ENCODE measurements around the gene OR4K5.
"Not testable (repeated sequence)": the region's sequence is repeated elsewhere in the genome, so short reads cannot be mapped to it uniquely, and the experiment has no call there.

OR4K5 gene

DNA sequence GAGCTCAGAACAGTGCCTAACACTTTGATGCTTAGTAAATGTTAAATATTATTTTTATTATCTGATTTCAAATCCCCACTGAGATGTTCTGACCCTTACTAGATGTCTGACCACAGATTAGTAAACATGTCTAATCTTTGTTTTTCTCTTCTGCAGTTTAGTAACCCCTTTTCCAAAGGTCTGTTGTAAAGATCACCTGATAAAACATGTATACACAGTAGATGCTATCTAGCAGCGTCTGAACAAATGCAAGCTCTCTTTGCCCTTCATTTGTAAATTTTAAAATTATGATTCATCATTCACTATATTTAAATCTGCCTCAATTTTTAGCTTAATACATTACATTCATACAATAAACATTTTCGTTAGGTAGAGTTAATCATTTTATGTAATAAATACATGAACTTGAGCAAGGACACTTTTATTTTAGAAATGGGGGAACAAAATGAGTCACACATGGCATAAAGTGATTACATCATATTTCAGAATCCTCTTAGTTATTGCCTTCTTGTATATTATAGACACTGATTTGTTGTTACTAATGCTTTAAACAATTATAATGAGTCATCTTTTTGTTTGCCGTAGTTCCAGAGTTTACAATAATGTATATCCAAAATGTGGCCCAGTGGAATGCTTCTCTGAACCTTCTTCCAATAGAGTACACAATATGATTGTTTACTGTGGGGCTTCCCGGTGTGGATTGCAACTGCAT lies 1.7 kb upstream of the OR4K5 start:
- DNase-seq = no peak
- H3K9me3 ChIP-seq (ENCODE audit: severe bottlenecking) = no peaks in the 10 kb centered on the region

DNA sequence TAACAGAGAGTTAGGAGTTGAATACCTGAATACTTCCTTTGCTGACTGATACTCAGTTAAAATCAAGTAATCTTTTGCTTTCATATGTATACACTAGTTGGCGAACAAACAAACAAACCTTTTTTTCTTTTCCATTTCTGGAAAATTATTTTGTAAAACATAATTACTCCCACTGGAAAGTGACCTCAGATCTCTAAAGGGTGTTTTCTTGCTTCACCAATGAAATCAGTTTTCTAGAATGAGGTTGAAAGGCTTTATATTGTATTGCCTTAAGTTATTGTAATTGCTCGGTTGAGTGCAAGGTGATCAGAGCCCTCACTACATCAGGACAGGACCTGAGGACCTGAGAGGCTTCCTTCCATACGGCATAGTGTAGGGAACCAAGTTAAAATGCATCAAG lies 10.2 kb downstream of the OR4K5 start, which contains the start of gene OR4K1:
Gene OR4K1, plus strand, starts transcription at position 301 of the 400 bp plus-strand sequence. CDS start 4,750 bp downstream, outside the sequence.
- no peaks in the 10 kb centered on the region for H3K9me3 ChIP-seq (ENCODE audit: severe bottlenecking)
- H3K27ac ChIP-seq = no peak within 1 kb of the TSS
- TF ChIP-seq CTCF (IDR thresholded peaks at IDR 0.05; ENCODE audit: low read depth, low read length) = no peak

More for the DNA sequence above, 1.7 kb upstream of the OR4K5 start:
- Histone ChIP-seq H3K27ac (no peak overlapping the region), H3K36me3 (no peaks in the 10 kb centered on the region), H3K4me3 (ENCODE audit: low read depth, low read length) (no peak overlapping the region), H3K27me3 (ENCODE audit: insufficient read depth, low read depth, severe bottlenecking) (peaks cover 53% of the 10 kb centered on the region)
- TF ChIP-seq CTCF (IDR thresholded peaks at IDR 0.05; ENCODE audit: low read depth, low read length) = no peak

GRCh38 chr14:19941668-19942067 lies 21.3 kb downstream of the OR4K5 start:
- Histone ChIP-seq H3K27me3 (ENCODE audit: insufficient read depth, low read depth, severe bottlenecking) (peaks cover 20% of the 10 kb centered on the region), H3K9me3 (ENCODE audit: severe bottlenecking) (no peaks in the 10 kb centered on the region), H3K4me3 (ENCODE audit: low read depth, low read length) (no peak overlapping the region), H3K27ac (no peak overlapping the region), H3K36me3 (no peaks in the 10 kb centered on the region)
- no peak for DNase-seq
- no peak for TF ChIP-seq CTCF (IDR thresholded peaks at IDR 0.05; ENCODE audit: low read depth, low read length)

More for the DNA sequence above, 10.2 kb downstream of the OR4K5 start, which contains the start of gene OR4K1:
- no peaks in the 10 kb centered on the region for H3K36me3 ChIP-seq
- H3K4me3 ChIP-seq (ENCODE audit: low read depth, low read length) = no peak within 1 kb of the TSS
- DNase-seq = no peak
- H3K27me3 ChIP-seq (ENCODE audit: insufficient read depth, low read depth, severe bottlenecking) = peaks cover 56% of the 10 kb centered on the region

- no peak for TF ChIP-seq CTCF (IDR thresholded peaks at IDR 0.05; ENCODE audit: low read depth, low read length)
- DNase-seq = no peak
- no peaks in the 10 kb centered on the region for H3K36me3 ChIP-seq
- no peak overlapping the region for H3K27ac ChIP-seq
- H3K9me3 ChIP-seq (ENCODE audit: severe bottlenecking) = no peaks in the 10 kb centered on the region
- no peak overlapping the region for H3K4me3 ChIP-seq (ENCODE audit: low read depth, low read length)
- H3K27me3 ChIP-seq (ENCODE audit: insufficient read depth, low read depth, severe bottlenecking) = peaks cover 23% of the 10 kb centered on the region
These were observed 27.1 kb downstream of the OR4K5 start for GRCh38 chr14:19947413-19948090.

DNA sequence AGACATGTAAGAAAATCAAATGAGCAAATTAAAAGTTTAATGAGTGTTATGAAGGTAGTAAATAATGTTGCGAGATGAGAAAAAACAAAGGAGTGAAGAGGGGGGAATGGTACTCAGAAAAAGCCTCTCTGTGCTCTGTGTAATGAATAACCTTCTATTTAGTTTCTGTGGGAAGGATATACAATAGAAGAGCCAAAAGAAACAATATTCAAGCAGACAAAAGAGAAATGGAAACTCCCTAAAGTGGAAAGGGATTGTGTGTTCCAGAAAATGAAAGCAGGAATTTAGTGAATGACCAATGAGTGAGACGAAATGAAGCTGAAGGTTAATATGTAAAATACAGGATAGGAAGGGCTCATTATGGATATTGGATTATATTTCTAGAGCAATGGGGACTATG lies 28.8 kb downstream of the OR4K5 start:
- no peak for TF ChIP-seq CTCF (IDR thresholded peaks at IDR 0.05; ENCODE audit: low read depth, low read length)
- no peak for DNase-seq
- Histone ChIP-seq H3K27me3 (ENCODE audit: insufficient read depth, low read depth, severe bottlenecking) (peaks cover 27% of the 10 kb centered on the region), H3K27ac (no peak overlapping the region), H3K36me3 (no peaks in the 10 kb centered on the region), H3K9me3 (ENCODE audit: severe bottlenecking) (no peaks in the 10 kb centered on the region), H3K4me3 (ENCODE audit: low read depth, low read length) (no peak overlapping the region)

DNA sequence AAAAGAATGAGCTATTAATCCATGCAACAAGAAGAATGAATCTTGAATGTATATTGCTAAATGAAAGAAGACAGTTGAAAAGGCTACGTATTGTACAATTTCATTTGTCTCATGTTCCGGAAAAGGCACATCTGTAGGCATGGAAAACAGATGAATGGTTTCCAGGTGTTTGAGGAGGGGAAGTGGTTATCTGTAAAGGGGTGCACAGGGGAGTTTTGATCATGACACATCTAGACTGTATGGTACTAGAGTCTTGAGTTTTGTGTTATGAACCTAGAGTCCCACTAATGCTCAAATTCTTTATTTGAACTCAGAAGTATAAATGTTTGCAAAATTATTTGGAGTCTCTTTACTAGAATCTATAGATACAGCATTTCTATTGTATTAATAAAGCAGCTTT lies 49.3 kb downstream of the OR4K5 start:
- not testable (repeated sequence) for H3K4me3 ChIP-seq (ENCODE audit: low read depth, low read length); H3K27me3 ChIP-seq (ENCODE audit: insufficient read depth, low read depth, severe bottlenecking); H3K36me3 ChIP-seq; H3K9me3 ChIP-seq (ENCODE audit: severe bottlenecking); DNase-seq; H3K27ac ChIP-seq
